Measurements from ENCODE around the gene SPTBN1.

Gene SPTBN1

DNA sequence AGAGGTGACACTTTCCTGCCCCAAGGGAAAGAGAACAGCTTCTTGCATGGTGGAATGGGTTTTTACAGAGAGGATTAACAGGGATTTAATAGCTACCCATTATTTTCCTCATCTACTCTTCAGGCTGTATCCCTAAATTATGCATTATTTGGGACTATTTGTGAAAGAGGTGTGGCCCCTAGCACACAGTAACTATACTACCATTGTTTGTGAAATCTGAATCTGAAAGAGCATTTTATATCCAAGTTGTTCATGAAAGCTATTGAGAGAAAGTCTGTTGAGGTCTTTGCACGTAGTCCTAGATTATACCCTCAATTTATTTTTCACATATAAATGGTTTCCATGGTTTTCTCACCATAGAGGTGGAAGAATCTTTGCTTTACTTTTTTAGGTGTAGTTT lies 78.1 kb downstream of the SPTBN1 start:
- DNase-seq: no peak

DNA sequence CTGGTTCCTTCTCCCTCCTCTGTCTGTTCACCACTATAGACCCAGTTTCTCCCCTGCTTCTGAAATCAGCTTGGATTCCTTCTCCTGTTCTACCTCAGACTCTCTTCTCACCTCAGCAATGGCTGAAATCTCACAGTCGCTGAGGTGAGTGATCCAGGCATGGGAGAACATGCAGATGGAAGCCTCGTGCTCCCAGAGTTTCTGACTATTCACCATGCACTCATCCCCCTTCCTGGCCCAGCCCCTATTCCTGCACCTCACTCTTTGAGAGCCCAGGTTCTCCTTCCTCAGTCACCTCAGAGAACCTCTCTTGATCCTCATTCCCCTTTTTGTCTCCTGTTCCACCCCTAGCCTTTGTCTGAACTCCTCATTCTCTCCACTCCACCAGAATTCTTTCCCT lies 78.5 kb downstream of the SPTBN1 start:
- no peak for DNase-seq

DNA sequence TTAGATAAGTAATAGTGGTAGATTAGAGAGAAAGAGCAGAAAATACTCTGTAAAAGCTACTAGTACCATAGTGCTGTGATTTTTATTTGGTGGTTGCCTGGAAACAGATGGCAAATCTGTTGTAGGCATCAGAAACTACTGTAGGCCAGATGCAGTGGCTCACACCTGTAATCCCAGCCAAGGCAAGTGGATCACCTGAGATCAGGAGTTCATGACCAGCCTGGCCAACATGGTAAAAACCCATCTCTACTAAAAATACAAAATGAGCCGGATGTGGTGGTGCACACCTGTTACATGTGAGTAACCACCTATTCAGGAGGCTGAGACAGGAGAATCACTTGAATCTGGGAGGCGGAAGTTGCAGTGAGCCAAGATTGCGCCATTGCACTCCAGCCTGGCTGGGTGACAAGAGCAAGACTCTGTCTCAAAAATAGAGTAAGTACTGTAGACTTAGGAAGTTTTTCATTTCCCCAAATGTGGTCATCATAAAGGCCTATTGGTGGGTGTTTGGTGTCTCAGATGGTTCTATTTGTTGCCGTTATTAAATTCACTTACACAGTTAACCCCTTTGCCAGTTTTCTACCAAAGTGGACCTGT lies 79.6 kb downstream of the SPTBN1 start:
- no peak for DNase-seq

DNA sequence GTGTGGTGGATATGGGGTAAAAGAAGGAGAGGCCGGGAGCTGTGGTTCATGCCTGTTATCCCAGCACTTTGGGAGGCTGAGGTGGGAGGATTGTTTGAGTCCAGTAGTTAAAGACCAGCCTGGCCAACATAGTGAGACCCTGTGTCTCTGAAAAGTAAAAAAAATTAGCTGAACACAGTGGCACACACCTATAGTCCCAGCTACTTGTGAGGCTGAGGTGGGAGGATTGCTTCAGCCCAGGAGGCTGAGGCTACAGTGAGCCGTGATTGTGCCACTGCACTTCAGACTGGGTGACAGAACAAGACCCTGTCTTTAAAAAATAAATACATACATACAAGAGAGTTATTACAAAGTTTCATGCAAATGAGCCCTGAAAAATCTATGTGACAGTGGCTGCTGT lies 80.6 kb downstream of the SPTBN1 start:
- DNase-seq: no peak

DNA sequence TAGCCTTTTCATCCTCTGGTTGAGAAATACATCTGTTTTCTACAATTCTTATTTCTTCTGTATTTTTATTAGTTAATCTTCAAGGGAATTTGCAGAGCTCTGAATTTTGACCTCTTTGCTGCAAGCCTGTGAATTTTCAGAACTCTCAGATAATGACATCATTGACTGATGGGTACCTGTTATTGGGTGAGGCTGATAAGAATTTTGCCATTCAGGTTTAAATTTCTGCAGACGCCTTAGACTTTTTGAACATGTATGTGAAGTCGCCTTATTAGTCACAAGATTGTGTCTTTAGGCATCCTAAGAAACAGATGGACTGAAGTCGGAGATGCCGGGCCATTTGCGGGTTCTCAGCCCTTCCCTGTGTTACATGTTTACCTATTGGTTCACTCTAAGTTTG lies 82.4 kb downstream of the SPTBN1 start:
- no peak for DNase-seq

DNA sequence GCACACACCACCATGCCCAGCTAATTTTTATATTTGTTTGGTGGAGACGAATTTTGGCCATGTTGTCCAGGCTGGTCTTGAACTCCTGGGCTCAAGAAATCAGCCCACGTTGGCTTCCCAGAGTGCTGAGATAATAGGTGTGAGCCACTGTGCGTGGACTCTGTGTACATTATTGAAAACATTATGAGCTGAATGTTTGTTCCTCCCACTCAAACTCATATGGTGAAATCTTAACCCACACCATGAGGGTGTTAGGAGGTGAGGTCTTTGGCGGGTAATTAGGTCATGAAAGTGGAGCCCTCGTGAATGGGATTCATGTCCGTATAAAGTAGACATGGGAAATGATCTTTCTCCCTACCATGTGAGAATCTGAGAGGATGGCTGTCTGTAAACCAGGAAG lies 83.6 kb downstream of the SPTBN1 start:
- no peak for DNase-seq

DNA sequence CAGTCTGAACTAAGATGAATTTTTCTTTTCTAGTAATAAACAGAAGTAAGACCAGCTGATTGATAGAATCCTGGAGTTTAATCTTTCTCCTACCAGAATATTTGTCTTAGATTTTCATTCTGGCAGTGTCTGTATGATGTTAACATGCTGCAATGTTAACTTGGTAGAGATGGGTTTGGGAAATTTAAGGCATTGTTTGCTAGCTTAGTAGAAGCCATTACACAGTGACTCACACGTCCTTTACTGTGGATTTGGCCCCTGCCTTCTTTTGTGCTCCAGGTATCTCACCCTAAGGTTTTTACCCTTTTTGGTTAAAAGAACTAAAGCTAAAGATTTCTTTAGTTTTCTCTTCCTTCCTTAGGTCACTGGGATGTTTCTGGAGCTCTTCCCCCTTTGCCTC lies 84.1 kb downstream of the SPTBN1 start:
- no peak for DNase-seq

DNA sequence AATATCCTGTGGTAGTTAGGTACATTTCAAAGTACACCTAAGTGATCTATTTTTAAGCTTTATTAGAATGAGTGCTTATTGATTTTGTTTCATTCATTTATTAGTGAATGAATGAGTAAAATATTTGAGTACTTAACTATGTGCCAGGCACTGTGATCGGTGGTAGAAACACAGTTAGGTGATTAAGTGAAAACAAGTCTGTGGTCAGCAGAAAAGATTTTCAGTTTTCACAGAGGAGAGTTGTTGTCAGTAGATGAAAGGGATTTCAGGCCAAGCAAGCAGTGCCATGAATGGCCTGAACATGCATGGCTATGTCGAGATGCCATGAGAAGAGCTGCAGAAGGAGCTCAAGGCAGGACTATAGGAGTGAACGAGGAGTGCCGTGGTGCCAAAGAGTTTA lies 85.9 kb downstream of the SPTBN1 start:
- no peak for DNase-seq

DNA sequence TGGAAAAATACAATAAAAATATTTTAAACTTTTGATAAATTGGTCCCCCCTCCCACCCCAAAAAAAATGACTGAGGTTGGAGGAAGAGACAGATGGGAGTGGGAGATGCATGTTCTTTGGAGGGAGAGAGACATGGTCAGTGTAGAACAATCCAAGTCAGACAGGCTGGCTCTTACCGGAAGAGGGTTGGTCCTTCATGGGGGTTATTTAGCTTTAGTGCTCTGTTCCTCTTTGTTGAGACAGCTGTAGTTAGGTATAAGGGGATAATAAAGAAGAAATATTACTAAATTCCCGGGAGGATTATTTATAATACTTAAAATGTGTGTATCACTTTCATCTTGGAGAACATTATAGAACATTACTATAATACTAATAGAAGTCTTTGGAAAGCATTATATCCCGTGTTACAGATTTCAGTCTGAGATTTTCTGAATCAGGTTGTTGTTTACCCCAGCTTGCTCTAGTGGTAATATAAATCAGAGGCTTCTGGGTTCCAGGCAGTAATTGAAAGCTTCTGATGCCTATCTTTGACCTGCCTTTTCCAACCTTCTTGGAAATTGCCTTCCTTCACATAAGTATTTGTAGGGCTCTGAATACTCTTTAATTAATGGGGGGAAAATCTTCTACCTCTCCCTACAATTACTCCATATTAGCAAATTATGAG lies 87.7 kb downstream of the SPTBN1 start:
- DNase-seq: no peak

DNA sequence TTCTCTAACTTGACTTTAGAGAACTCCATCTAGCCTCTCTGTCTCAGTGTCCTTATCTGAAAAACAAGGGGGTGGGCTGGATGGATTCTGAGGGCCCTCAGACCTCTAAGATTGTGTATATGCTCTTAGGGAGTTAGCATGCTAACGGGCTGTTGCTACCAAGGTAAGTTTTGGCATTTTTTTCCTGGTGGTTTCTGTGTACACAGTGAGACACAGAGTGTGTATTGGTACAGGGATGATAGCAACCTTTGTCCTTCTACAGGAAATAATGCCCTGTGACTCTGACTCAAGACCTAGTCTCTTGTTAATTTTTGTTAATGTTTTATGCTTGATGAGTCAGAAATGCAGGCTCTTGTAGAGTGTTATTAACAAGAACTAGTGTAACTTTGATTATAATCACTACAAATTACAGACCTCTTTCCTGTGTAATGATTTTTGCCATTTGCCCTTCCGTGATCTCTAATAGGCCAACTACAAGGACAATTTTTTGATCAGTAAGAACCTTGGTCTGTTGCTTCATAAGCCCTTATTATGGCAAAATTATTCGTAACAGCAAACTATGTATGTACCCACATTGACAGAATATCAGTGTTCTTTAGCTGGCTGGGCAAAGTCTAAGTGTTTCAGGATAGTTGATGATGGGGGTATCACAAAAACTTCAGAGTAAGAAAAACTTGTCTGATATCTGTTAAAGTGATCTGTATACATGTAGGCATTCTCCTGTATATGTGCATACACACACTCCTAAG lies 89.7 kb downstream of the SPTBN1 start:
- no peak for DNase-seq

DNA sequence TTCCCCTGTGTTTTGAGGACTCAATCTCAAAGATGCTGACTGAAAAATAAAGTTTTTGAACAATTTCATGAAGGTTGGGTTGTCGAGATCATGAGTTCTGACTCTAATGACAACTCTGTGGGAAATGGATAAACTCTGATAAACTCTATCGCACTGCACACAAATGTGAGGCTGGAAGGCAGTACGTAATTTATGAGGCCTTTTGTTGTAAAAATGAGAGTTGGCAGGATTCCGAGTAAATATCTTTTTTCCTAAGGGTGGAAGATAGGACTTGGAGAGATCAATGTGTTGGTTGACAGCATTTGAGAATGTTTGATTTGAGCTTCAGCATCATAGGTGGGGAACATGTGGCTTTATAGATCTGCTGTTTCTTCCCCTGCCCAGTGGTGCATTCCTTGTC lies 90.4 kb downstream of the SPTBN1 start:
- DNase-seq: no peak

DNA sequence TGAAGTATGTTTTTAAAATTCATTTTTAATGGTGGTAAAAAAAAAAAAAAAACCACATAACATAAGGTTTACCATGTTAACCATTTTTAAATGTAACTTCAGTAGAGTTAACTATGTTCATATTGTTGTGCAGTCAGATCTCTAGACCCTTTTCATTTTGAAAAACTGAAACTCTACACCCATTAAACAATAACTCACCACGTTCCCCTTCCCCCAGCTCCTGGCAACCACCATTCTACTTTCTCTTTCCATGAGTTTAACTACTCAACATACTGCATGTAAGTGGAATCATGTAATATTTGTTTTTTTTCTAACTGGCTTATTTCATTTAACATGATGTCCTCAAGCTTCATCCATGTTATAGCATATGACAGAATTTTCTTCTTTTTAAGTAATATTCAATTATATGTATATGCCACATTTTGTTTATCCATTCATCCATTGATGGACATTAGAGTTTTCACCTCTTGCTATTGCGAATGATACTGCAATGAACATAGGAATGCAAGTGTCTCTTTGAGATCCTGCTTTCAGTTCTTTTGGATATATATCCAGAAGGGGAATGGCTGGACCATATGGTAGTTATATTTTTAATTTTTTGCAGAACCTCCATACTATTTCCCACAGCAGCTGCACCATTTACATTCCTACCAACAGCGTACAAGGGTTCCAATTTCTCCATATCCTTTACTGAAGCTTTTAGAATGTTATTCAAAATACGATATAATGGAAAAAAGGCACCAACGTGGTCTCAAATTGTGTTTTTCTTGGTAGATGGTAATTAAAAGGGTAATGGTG lies 91.0 kb downstream of the SPTBN1 start:
- no peak for DNase-seq

DNA sequence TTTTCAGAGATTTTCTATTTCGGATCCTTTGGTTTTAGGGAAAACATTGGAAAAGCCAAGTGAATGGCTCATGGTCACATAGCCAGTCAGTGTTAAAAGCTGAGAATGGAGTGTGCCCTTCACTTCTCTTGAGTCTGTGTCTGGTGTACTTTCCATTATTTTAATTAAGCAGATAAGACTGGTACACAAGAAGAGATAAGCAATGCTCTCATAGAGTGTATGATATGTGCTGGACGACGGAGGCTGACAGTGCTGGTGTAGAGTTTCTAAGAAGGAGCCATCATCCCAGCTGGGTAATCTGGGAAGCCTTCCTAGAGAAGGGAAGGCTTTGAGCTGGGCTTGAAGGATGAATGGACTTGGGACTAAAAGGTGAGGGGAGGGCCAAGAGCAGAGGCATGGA lies 93.3 kb downstream of the SPTBN1 start:
- no peak for DNase-seq

DNA sequence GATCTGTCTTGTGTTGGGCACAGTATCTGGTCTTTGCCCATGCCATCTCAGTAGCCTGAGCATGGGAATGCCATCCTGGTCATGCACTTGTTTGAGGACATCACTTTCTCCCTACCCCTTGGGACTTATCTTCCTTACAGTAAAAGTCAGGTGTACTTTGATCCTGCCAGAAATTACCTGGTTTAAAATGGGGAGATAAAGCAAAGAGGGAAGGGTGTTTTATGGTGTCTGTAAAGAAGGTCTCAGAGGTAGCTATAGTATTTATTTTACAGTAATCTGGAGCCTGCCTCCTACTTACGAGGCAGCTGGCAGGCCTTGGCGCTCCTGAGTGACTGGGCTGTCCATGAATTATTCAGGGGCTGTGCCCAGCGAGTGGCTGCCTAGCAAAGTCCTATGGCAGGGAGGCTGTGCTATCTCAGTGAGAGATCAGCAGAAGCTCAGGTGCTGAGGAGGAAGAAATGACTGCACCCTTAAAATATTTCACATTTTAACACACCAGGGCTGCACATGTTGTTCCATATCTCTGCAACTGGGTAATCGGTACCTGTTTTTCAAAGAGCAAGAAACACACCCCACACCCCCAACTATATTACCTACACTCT lies 93.9 kb downstream of the SPTBN1 start:
- no peak for DNase-seq

DNA sequence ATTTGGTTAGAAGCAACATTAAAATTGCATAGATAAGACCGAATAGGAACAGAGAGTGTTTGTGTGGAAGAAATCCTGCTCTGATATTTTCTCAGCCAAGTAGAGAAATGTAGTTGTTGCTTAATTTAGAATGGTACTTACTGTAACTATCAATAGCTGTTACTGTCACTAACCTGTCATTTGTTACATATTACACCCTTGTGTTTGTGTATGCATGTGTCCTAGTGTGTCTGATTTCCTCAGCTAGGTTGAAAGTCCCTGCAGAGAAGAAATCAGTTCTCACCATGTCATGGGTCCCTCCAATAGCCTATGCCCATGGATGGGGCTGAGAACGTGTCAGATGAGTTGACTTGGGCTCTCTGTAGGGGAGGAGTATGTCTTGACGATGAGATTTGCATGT lies 94.4 kb downstream of the SPTBN1 start:
- DNase-seq: no peak

DNA sequence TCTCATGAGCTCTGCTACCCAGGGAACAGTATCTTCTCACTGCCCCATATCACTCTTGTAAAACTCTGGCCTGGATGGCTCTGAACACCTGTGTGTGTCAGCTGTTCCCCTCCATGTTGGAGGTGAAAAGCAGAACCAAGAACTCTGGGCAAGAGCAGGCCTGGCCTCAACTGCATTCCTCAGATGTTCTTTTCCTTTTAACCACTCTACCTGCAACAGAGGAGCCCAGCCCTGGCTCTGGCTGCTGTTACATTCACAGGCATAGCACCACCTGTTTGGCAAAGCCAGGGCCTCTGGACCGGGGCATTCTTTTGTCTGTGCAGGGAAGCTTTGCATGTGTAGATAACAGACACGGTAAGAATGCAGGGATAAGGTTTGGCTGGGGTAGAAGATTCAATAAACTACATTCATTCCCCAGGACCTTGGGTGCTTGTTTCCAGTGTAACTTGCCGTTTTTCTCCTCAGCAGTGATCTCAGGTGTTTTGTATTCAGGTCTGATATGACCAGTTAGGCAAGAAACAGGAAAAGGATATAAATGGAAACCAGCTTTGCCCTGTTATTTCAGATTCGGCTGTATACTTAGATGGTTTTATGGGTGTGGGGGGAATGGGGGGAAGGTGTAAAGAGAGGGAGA lies 95.1 kb downstream of the SPTBN1 start:
- no peak for DNase-seq

DNA sequence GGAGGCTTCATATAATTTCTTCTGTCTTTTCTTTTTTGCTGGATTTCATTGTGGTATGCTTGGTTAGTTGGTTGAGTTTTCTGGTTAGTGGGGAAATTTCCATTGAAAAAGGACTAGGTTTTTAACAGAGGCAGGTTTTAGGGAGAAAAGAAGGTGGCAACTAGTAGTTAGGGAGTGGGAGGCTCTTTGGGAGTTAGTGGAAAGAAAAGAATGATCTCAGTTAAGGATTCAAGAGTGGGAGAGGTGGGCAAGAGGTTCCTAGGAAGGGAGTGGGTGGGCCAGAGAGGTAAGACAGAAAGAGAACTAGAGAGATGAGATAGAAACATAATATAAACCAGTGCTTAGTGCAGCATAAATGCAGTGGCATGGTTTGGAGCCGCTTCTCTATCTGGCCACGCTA lies 96.9 kb downstream of the SPTBN1 start:
- no peak for DNase-seq

DNA sequence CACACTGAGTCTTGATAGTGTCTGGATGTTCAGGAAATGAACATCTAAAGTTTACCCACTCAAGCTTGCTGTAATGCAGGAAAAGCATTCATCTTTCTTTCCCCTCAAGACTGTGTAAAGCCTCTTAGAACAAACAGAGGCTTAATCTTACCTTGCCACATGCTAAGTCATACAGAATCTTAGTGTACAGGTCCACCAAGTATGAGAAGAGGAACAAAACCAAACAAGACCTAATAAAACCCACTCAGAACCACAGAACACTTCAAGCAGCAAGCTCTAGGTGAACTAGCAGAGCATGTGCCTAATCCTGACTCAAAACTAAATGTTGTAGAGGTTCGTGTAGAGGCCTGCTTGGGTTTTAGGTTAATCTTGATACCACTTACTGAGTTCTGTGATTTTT lies 97.6 kb downstream of the SPTBN1 start:
- no peak for DNase-seq

DNA sequence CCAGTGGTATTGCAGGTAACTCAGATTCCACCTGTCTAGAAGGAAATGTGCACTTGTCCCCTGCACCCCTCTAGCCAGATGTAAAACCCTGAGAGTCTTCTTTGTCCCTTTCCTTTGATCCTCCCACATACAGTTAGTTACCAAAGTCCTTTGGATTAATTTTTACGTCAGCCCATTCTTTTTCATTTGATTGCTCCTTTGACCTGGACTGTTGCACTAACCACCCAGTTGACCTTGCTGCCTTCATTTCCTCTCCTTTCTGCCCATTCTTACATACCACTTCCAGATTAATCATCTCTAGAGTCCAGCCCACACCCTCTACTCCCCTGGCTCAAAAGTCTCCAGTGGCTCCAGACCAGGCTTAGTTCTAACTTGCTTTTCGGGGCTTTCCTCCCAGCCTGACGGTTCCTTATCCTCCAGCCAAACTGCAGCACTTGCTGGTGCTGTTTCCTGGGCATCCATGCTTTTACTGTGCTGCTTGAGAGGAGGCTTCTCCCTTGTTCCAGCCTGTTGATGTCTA lies 99.3 kb downstream of the SPTBN1 start:
- DNase-seq: no peak

DNA sequence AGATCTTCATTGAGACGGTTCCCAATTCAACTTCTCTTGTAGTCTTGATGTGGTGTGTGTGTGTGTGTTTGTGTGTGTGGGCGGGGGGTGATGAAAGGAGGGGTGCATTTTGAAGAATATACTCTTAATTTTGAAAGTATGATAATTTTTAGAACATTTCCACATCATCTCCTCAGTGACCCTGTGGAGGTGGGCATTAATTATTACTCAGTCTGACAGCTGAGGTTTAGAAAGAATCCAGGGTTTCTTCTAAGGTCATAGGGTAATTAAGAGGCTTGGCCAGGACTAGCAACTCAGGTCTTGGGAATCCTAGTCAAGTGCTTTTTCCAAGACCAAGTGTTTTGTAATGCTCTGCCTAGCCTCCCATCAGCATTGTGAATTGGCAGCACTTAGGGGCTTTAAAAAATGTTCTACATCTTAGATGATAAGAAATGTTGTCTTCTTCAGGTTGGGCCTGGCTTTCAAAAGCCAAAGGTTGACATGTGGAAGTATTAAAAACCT lies 100.5 kb downstream of the SPTBN1 start:
- no peak for DNase-seq

DNA sequence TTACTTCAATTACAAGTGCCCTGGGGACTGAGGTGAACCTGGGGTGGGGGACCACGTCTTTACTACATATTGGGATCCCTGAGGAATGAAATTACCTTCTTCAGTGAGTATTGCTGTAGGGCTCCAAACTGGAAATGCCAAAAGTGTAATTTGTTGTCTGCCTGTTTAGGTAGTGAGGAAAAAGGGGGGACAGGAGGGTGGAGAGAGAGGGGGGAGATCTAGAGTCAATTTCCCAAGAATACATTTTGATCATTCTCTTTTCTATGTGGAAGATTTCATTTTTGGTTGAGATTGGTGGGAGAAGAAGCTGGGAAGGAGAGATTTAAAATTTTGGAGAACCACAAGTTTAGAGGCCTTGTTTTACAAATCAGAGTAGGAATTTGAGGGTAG lies 101.1 kb downstream of the SPTBN1 start:
- no peak for DNase-seq

DNA sequence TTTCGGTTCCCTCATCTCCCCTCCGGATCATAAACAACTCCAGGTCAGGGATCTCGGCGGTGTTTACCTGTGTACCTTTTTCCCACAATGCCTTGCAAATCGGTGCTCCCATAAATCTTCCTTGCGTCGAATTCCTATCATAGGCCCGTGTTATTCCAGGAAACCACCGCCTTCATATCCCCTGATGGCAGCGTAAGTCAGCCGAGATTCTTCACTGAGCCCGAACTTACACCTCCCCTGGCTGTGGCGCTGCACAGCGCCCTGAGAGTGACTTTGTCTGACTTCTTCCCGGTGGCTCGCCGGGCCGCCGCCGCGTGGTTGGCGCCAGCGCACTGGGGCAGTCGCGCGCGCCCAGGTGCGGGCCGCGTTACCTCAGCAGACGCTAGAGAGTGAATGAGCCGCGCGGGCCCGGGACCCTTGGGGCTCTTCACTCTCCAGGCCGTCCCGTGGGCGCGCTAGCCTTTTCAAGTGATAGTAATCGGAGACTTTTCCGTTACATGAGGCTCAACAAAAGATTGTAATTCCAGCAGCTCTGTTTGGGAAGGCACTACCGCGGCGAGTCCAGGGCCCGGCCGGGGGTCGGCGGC lies 101.6 kb downstream of the SPTBN1 start:
- DNase-seq: peak; percentile 67
